ENCODE results near the gene TSPEAR.

Gene TSPEAR

DNA sequence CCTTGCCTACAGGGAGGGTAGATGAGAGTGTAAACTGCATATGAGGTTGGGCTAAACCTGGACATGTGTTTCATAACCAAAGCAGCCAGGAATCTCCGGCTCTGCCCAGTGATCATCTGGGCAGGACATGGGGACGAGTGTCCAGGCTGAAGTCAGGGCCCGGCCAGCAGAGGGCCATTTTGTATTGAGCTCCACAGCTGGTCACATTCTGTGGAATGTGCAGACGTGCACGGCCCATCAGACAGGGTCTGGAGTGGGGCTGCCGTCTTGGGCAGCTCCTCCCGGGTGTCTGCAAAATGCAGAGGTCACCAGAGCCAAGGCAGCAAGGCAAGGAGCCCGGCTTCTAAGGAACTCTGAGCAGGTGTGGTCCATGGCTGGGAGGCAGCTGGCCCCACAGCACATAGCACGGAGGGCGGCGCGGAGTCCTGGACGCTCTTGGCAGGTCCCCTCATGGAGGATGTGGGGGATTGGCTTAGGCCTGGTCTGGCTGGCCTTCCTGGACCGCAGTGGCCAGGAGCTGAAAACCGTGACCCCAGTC, 249.8 kb downstream of the TSPEAR start:
- H3K4me3 ChIP-seq (replicated peaks; ENCODE audit: low read depth, low read length), result no peak overlapping the region
- no peak for DNase-seq (ENCODE audit: low read depth)
- TF ChIP-seq, protein P1, sequence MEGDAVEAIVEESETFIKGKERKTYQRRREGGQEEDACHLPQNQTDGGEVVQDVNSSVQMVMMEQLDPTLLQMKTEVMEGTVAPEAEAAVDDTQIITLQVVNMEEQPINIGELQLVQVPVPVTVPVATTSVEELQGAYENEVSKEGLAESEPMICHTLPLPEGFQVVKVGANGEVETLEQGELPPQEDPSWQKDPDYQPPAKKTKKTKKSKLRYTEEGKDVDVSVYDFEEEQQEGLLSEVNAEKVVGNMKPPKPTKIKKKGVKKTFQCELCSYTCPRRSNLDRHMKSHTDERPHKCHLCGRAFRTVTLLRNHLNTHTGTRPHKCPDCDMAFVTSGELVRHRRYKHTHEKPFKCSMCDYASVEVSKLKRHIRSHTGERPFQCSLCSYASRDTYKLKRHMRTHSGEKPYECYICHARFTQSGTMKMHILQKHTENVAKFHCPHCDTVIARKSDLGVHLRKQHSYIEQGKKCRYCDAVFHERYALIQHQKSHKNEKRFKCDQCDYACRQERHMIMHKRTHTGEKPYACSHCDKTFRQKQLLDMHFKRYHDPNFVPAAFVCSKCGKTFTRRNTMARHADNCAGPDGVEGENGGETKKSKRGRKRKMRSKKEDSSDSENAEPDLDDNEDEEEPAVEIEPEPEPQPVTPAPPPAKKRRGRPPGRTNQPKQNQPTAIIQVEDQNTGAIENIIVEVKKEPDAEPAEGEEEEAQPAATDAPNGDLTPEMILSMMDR (IDR thresholded peaks at IDR 0.05; ENCODE audit: low read length, missing control alignments), result no peak

DNA sequence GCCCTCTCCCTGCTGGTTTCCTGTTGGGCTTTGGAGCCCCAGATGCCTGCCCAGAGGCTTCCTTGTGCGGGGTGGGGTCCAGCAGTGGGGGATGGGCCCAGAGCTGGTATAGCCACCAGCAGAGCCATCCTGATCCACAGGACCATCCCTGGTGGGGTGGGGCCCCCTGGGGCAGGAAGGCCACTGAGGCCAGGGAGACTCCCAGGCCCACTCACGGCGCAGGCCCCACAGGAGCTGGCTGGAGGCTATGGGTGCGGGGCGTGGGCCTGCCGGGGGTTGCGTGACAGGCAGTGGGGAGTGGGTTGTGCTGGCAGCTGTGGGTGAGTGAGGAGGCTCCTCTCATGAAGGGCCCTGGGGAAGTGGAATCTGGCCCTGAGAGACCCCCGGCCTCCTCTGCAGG, 250.4 kb downstream of the TSPEAR start:
- TF ChIP-seq, protein P1 (IDR thresholded peaks at IDR 0.05; ENCODE audit: low read length, missing control alignments), result no peak
- DNase-seq (ENCODE audit: low read depth), result no peak
- H3K4me3 ChIP-seq (replicated peaks; ENCODE audit: low read depth, low read length), result no peak overlapping the region

DNA sequence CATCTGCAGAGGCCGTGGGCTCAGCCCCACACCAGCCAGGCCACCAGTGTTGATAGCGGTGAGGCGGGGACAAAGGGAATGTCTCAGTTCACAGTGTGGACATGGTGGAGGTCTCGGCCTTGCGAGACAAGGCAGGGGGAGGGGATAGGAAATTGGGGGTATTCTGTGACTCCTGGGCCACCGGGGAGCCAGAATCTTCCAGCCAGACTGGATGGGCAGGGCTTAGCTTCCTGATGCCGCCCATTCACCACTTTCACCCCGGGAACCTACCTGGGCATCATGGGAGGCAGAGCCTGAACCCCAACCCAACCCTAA, 251.0 kb downstream of the TSPEAR start:
- no peak for DNase-seq (ENCODE audit: low read depth)
- no peak overlapping the region for H3K4me3 ChIP-seq (replicated peaks; ENCODE audit: low read depth, low read length)
- TF ChIP-seq, protein P1 (IDR thresholded peaks at IDR 0.05; ENCODE audit: low read length, missing control alignments), result no peak

DNA sequence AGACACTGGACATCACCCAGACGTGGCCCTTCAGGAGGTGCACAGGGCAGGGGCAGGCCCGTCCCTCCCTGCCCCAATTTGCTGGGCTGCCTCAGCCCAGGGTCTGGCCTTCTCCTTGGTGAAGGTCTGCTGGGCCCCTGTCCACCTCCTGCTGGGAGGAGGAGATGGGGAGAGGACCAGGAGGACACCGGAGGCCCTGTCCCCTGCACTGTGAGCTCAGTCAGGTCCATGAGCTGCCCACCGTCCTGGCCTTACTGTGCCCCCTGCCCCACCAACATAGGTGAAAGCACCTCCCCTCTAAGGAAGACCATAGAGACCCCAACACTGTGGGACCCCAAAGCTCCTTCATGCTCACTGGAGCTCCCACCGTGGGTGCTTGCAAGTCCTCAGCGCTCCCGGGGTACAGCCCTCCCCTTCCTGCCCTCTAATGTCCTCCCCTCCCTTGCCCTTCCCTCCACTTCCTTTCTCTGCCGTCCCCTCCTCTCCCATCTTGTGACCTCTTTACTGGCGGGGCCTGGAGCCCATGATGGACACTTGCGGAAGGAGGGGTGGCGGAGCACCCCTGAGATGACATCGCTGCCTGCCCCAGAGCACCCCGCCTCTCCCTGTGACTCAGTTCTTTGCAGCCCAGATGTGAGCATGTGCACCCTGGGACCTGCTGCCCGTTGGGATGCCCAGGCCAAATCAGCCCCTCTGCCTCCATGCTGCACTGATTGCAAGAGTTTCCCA, 251.5 kb downstream of the TSPEAR start:
- H3K4me3 ChIP-seq (replicated peaks; ENCODE audit: low read depth, low read length), result no peak overlapping the region
- DNase-seq (ENCODE audit: low read depth), result no peak
- TF ChIP-seq, protein P1 (IDR thresholded peaks at IDR 0.05; ENCODE audit: low read length, missing control alignments), result no peak

DNA sequence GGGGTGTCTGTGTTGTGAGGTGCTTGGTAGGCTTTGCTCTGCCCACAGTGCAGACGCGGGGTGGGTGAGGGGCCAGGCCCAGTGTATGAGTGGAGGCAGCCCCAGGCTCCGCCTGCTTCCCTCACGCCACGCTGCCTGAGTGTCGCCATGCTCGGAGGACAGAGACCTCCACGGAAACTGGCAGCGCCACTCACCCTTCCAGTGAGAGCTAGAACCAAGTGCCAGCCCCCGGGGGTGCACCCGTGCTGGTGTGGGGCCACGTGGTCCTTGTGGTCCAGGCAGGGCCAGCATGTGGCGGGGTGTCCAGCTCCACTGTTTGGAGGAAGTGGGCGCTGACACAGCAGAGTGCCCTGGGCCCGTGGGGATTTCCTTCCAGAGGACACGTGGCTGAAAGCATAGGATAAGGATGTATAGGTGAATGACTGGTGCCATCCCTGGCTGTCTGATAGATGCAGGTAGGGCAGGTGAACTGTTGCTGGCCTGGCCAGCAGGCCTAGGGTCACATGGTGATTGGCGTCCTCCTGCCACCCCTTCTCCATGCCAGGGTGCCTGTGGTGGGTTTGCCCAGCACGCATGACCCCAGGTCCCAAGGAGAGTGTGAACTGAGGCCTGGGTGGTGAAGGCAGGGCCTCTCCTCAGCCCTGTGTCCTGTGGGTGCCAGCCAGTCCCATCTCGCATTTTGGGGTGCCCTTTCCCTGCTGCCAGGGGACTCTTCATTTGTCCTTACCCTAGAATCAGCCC, 252.2 kb downstream of the TSPEAR start:
- no peak for DNase-seq (ENCODE audit: low read depth)

DNA sequence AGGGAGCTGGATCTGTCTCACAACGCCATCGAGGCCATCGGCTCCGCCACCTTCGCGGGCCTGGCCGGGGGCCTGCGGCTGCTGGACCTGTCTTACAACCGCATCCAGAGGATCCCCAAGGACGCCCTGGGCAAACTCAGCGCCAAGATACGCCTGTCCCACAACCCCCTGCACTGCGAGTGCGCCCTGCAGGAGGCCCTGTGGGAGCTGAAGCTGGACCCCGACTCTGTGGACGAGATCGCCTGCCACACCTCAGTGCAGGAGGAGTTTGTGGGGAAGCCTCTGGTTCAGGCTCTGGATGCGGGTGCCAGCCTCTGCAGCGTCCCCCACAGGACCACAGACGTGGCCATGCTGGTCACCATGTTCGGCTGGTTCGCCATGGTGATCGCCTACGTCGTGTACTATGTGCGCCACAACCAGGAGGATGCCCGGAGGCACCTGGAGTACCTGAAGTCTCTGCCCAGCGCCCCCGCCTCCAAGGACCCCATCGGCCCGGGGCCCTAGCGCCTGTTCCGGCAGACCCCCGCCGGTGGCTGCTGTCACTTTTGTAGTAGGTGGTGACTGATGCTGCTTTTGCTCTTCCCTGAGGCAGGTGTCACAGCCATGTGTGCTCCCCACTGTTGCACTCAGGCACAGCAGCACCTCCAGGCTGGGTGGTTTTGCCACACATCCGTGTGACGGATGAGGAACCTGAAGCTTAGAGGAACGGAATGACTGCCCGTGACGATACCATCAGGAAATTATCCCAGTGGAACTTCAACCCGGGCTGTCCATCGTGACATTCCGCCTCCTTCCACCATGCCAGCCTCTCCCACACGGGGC, 254.2 kb downstream of the TSPEAR start:
- H3K4me3 ChIP-seq (replicated peaks; ENCODE audit: low read depth, low read length), result no peak overlapping the region
- no peak for DNase-seq (ENCODE audit: low read depth)
- TF ChIP-seq, protein P1 (IDR thresholded peaks at IDR 0.05; ENCODE audit: low read length, missing control alignments), result no peak

More for the DNA sequence above, 252.2 kb downstream of the TSPEAR start:
- TF ChIP-seq, protein P1 (IDR thresholded peaks at IDR 0.05; ENCODE audit: low read length, missing control alignments), result no peak
- H3K4me3 ChIP-seq (replicated peaks; ENCODE audit: low read depth, low read length), result no peak overlapping the region

Measured in fibroblast of pulmonary artery (primary cell).